HFF-Myc (cell line): ENCODE measurements around the gene STRA8.
A peak's percentile ranks its signal among the peaks of the same experiment; 100 is the strongest.
"Not testable (repeated sequence)": the region's sequence is repeated elsewhere in the genome, so short reads cannot be mapped to it uniquely, and the experiment has no call there.

Experiments
- DNase-seq: peaks from one replicate; pipeline ENCODE4 v3.0.0-alpha.2; 2011; ENCODE audit warnings: low read depth; ENCODE audit errors: extremely low read depth
- H3K4me3 ChIP-seq: replicated peaks from 2 replicates; pipeline ENCODE4 v1.5.1; 2011; ENCODE audit warnings: low read depth, mild to moderate bottlenecking, control low read depth, low read length
- TF ChIP-seq, protein P1 (sequence below): IDR thresholded peaks from 2 replicates; pipeline ENCODE4 v1.5.1; 2012; ENCODE audit warnings: mild to moderate bottlenecking, low read depth, low read length, control low read depth; ENCODE audit errors: missing control alignments

STRA8 gene

GRCh38 chr7:135232720-135233119, 918 bp upstream of the STRA8 start:
- TF ChIP-seq, protein P1, sequence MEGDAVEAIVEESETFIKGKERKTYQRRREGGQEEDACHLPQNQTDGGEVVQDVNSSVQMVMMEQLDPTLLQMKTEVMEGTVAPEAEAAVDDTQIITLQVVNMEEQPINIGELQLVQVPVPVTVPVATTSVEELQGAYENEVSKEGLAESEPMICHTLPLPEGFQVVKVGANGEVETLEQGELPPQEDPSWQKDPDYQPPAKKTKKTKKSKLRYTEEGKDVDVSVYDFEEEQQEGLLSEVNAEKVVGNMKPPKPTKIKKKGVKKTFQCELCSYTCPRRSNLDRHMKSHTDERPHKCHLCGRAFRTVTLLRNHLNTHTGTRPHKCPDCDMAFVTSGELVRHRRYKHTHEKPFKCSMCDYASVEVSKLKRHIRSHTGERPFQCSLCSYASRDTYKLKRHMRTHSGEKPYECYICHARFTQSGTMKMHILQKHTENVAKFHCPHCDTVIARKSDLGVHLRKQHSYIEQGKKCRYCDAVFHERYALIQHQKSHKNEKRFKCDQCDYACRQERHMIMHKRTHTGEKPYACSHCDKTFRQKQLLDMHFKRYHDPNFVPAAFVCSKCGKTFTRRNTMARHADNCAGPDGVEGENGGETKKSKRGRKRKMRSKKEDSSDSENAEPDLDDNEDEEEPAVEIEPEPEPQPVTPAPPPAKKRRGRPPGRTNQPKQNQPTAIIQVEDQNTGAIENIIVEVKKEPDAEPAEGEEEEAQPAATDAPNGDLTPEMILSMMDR, result peak; percentile 45
- no peak overlapping the region for H3K4me3 ChIP-seq
- no peak for DNase-seq

DNA sequence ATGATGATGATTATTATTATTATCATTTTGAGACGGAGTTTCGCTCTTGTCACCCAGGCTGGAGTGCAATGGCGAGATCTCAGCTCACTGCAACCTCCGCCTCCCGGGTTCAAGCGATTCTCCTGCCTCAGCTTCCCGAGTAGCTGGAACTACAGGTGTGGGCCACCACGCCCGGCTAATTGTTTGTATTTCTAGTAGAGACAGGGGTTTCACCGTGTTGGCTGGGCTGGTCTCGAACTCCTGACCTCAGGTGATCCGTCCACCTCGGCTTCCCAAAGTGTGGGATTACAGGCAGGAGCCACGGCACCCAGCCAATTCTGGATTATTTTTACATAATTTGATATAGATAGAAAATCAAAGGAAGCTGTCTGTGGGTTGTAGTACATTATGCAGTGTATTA, 457 bp downstream of the STRA8 start:
- DNase-seq, H3K4me3 ChIP-seq: not testable (repeated sequence)

DNA sequence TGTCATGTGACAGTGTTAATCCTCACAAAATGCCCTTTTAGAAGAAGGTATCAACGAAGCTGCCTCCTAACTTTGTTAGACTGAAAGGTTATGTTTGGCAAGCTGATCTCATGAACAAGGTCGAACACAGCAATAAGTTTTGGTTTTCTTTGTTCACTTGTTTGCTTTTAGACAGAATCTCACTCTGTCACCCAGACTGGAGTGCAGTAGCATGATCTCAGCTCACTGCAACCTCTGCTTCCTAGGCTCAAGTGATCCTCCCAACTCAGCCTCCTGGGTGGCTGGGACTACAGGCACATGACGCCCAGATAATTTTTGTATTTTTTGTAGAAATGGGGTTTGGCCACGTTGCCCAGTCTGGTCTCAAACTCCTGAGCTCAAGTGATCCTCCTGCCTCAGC, 1.1 kb downstream of the STRA8 start:
- no peak overlapping the region for H3K4me3 ChIP-seq
- TF ChIP-seq, protein P1, result no peak
- no peak for DNase-seq

DNA sequence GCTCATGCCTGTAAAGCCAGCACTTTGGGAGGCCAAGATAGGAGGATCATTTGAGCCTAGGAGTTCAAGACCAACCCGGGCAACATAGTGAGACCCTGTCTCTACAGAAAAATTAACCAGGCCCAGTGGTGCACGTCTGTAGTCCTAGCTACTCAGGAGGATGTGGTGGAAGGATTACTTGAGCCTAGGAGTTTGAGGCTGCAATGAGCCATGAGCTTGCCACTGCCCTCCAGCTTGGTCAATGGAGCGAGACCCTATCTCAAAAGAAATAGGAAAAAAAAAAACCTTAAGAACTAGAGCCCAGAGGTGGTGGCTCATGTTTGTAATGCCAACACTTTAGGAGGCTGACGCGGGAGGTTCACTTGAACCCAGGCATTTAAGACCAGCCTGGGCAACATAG, 2.2 kb downstream of the STRA8 start:
- no peak overlapping the region for H3K4me3 ChIP-seq
- TF ChIP-seq, protein P1, result no peak
- no peak for DNase-seq

DNA sequence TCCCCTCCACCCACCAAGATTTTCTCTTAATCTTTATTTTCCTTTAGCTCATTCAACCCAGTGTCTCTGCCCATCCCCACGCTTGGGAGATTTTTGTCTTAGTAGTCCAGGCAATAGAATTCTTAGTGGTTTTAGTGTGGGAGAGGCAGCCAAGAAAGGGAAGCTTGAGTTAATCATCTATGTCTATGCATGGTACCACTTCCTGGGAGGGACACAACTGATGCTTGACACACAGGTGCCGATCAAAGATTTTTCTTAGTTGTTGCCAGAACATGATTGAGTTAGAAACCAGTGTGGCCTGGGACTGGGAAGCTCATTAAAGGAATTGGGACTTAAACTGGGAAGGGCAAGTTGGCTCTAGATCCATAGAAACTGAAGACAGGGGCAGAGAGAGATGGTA, 3.1 kb downstream of the STRA8 start:
- DNase-seq, result no peak
- H3K4me3 ChIP-seq, result no peak overlapping the region
- TF ChIP-seq, protein P1, result no peak

DNA sequence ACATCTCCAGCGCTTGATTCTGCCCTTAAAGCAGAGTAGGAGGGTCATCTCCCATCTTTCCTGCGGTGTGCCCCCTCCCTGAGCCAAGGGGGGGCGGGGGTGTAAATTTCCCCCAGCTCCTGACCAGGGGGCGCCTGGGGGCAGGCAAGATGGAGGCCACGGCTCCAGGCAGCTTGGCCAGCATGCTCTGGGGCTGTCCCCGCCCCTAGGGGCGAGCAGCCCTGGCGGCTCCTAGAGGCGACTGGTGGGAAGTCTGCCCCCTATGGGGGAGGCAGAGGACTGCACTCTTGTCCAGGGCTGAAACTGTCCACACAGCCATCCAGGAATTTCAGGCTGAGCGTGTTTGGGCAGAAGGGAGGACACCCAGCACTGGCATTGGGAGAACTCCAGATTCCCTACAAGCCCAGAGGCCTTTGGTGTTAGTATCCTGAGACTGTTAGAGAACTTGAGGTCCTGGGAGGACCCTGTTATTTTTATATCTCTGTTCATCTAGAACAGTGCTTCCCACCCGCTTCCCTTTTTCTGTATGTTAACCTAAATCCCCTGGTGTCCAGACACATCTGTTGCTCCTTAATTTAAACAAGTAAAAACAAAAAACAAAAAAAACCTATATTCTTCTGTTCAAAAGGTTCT, 4.6 kb downstream of the STRA8 start:
- DNase-seq, result no peak
- no peak overlapping the region for H3K4me3 ChIP-seq
- TF ChIP-seq, protein P1, result peak; percentile 61

GRCh38 chr7:135239263-135239662, 5.6 kb downstream of the STRA8 start:
- TF ChIP-seq, protein P1, result no peak
- DNase-seq, result no peak
- H3K4me3 ChIP-seq, result no peak overlapping the region
